T-helper 2 cell treated with Interferon-gamma antibody and Interleukin-4, amounts not matched to agents 100 ng/mL and 5 ng/mL, for 36 hours (primary cell): Measurements from ENCODE around the gene DUSP16. TPM values are rescaled to one million over a fixed set of nuclear protein-coding genes. Genes with fewer than 3 reads are reported as not detected.
"Not testable (repeated sequence)": the region's sequence is repeated elsewhere in the genome, so short reads cannot be mapped to it uniquely, and the experiment has no call there.

ENCODE experiments used
- intact Hi-C: fragments of 100-400 bp; cut with micrococcal nuclease; formaldehyde crosslinking; loops from one replicate; pipeline ENCODE4 v1.15.1; 2023
- total RNA-seq: library from RNA; stranded (reverse); gene quantifications from 2 replicates; pipeline ENCODE4 v1.2.3, GENCODE V29; 2022

Gene DUSP16
- total RNA-seq, 1 donor from 2014 or later = 37.3 TPM

- intact Hi-C loops = no loop called here
Observed at GRCh38 chr12:12583510-12584178, 21.0 kb upstream of the DUSP16 start.

DNA sequence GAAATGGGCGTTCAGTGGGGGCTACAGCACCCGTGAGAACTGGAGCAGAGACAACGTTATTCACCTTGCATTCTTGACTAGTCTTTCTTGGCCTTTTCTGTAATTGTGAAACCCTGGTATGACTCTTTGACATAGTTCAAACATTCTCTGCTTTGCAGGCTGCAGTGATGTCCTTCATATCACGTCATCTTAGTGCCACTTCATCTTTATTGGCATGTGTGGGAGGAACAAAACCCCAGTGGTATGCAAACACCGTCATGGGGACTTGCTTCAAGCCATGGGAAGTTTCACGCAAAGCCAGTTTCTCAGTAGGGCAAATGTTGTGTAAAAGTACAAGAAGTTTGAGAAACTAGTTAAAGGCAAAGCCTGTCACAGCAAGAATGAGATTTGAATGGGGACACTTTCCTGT, 20.2 kb upstream of the DUSP16 start:
- intact Hi-C loops = no loop called here

DNA sequence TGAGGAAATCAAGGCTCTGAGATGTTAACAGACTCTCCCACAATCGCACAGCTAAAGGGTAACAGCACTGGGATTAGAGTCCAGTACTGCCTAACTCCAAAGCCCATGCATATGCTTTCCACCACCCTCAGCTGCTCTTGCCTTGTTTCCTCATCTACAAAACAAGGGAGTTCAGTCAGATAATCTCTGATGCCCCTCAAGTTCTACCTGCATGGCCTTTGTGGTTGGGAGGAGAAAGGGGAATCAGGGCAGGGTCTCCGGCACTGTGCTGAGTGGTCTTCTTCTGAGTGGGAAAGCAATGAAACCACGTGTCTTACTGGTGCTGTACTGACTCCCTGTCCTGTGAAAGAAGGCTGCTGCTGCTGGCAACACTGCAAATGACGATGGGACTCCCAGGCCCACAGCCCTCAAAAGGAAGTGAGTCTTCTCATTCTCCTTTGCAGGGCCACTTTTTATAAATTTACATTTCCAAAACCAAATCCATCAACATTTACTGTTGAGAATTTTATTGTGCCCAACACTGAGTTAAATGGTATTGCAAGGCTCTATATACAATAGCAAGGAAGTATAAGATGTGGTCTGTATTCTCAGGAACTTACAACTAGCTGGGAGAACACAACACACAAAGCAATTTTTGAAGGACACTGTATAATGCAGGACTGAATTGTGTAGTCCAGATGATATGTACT, 19.7 kb upstream of the DUSP16 start:
- intact Hi-C loops = no loop called here

DNA sequence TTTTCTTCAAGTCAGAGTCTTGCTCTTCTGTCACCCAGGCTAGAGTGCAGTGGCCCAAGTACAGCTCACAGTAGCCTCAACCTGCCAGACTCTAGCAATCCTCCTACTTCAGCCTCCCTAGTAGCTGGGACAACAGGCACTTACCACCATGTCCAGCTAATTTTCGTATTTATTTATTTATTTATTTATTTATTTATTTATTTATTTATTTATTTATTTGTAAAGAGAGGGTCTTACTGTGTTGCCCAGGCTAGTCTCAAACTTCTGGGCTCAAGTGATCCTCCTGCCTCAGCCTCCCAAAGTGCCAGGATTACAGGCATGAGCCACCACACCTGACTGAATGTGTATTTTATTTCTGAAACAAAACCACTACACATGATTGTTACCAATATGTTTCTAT, 18.1 kb upstream of the DUSP16 start:
- intact Hi-C loops = not testable (repeated sequence)

DNA sequence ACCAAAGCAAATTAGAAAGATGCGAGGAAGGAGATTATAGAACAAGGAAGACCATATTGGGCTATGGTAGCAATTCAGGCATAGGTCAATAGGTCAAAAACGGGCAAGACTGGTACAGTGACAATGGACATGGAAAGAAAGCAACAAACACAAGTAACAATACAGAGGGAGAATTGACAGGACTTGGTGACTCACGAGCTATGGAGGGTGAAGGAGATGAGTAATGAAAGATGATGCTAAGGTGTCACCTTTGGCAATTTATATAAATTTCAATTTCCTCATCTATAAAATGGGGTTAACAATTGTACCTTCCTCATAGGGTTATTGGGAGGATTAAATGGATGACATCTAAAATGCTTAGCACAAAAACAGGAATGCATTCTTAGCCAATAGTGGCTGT, 15.1 kb upstream of the DUSP16 start:
- intact Hi-C loops = no loop called here

DNA sequence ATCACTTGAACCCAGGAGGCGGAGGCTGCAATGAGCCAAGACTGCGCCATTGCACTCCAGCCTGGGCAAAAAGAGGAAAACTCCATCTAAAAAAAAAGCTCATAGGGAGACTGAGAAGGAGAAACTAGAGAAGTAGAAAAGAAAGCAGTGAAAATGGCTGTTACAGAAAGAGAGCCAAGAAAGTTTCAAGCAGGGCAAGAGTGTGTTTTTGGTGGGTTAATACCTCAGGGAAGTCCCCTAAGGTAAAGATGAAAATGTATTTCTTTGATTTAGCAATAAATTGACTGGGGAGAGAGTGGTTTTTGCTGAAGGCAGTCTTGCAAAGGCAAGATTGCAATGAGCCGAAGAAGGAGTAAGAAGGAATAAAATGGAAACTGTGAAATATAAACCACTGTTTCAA, 10.0 kb upstream of the DUSP16 start:
- intact Hi-C loops = no loop called here

DNA sequence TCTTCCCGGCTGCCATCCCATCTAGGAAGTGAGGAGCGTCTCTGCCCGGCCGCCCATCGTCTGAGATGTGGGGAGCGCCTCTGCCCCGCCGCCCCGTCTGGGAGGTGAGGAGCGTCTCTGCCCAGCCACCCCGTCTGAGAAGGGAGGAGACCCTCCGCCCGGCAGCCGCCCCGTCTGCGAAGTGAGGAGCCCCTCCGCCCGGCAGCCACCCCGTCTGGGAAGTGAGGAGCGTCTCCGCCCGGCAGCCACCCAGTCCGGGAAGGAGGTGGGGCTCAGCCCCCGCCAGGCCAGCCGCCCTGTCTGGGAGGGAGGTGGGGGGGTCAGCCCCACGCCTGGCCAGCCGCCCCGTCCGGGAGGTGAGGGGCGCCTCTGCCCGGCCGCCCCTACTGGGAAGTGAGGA, 3.3 kb upstream of the DUSP16 start:
- intact Hi-C loops = not testable (repeated sequence)

- intact Hi-C loops = loop anchor here (1.0 kb wide), 1 partner anchor 189 kb away; no protein-coding TSS in a partner anchor
Observed at GRCh38 chr12:12564911-12565310, 2.2 kb upstream of the DUSP16 start.

DNA sequence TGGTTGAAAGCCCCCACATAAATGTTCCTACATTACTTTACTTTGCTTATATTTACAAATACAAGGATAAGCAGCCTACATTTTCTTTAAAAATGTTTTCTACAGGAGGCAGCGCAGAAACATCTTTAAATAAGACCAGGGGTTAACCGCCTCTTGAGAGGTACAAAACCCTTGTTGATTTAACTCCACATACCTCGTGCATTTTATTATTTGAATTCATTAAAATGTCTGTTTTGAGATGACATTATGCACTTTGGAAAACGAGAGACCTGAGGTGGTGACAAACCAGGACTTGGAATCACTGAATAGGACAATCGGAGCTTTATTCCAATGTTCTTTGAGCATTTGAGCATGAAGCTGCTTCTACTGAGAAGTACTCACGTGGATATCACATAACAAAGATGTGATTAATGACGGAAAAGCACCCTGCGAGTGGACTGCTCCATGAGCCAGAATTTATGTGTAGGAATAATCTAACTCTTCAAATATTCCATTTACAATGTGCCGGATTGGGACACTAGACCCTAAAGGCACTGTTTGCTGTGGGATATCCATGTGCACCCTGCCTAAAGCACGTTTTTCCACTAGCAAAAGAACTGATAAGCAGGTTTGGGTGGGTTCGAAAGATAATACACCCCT, 746 bp upstream of the DUSP16 start:
- intact Hi-C loops = loop anchor here (2.0 kb wide), 2 partner anchors 151 to 161 kb away; no protein-coding TSS in a partner anchor

- intact Hi-C loops = loop anchor here (1.0 to 2.0 kb wide), 6 partner anchors 49 to 163 kb away; partner anchors contain the start of gene CREBL2
Observed at GRCh38 chr12:12562016-12562483, 613 bp downstream of the DUSP16 start.

DNA sequence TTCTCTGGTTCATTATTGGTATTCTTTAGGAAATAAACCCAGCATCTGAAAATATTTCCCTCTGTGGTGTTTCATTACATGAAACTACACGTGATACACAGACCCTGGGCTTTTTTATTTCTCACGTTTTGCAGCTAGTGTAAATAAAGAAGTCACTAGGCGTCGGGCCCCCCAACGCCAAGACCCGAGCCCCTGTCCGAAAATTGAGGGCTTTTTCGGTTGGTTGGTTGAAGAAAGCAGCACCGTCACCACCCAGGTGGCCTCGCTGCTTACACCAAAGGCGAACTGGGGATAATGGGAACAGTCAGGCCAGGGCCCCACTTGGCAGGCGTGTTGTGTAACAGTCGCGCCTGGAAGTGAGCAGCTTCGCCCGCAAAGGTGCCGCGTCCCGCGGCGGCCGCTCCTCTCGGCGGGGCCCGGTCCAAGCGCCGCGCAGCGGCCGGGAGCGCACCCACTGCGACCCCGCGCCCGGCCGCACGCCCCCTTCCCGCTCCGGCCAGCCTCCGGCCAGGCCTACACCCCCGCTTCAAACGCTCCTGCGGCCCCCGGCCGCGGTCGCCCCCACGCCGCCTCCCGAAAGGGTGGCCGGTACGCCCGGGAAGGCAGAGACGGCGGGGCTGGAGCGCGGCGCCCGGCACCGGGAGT, 1.2 kb downstream of the DUSP16 start:
- intact Hi-C loops = loop anchor here (1.0 to 2.0 kb wide), 8 partner anchors 50 to 204 kb away; partner anchors contain the start of genes BORCS5 and CREBL2

- intact Hi-C loops = loop anchor here (1.0 to 2.0 kb wide), 2 partner anchors 86 to 203 kb away; partner anchors contain the start of gene BORCS5
Observed at GRCh38 chr12:12560587-12561370, 1.9 kb downstream of the DUSP16 start.

DNA sequence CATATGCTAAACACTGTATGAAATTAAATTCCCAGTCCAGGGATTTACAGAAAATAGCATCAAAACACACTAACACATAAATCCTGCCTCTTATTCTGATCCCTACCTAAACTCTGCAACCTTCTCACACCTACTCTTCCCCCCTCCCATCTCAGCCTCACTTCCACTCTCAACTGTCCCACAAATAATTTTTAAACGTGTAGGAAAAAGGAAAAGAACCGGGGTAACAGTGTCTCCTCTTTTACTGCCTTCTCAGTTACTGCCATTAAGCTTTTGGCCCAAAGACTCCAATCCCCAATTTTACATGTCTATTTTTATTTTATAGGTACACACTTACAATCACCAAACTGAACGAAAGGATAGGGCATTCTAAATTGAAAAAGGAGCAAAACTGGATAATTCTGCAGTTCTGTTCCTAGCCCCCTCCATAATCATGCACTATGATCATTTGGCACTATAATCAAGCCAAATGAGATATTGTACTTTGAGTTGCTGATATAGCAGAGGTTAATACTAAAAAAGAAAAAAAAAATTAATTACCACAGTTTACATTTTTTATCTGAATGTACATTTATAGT, 2.9 kb downstream of the DUSP16 start:
- intact Hi-C loops = loop anchor here (2.0 kb wide), 1 partner anchor 85 kb away; no protein-coding TSS in a partner anchor

GRCh38 chr12:12558291-12558690, 4.4 kb downstream of the DUSP16 start:
- intact Hi-C loops = no loop called here

DNA sequence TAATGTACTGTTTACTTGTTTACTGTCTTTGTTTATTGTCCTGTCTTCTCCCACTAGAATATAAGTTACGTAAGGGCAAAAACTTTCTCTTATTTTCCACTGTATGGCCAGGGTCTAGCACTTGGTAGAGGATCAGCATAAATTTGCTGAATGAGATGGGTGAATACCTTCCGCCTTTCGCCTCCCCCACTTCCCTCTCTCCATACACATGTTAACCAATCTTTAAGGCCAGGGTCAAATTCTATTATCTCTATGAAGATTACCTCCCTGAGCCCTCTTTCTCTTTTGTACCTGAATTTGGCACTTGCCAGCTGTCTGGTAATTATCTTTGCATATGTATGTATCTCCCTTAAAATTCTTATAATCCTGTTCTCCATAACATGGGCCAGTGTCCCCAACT, 4.9 kb downstream of the DUSP16 start:
- intact Hi-C loops = no loop called here

DNA sequence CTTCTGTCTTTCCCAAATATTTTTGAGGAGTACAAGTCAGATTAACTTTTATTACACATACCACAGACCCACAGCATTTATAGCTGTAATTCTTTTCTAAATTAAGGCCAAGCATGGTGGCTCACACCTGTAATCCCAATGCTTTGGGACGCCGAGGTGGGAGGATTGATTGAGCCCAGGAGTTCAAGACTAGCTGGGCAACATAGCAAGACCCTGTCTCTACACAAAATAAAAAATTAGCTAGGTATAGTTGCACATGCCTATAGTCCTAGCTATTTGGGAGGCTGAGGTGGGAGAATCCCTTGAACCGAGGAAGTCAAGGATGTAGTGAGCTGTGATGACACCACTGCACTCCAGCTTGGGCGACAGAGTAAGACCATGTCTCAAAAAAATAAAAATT, 7.0 kb downstream of the DUSP16 start:
- intact Hi-C loops = no loop called here

DNA sequence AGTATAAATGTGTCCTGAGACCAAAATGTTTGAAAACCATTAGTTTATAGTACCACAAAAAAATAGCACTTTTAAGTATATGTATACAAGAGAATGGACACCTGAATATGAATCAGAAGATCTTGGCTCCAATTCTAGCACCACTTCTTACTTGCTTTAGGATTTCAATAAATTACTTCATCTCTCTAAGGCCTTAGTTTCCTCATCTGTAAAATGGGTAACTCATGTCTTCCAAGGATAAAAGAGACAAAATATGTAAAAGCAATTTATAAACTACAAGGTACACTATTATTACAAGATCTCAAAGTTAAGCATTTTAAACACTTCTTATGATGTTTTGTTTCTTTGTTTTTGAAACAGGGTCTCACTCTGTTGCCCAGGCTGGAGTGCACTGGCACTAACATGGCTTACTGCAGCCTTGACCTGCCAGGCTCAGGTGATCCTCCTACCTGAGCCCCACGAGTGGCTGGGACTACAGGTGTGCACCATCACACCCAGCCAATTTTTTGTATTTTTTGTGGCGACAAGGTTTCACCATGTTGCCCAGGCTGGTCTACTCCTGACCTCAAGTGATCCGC, 9.4 kb downstream of the DUSP16 start:
- intact Hi-C loops = no loop called here

GRCh38 chr12:12551115-12551514, 11.5 kb downstream of the DUSP16 start:
- intact Hi-C loops = no loop called here

GRCh38 chr12:12550277-12550676, 12.4 kb downstream of the DUSP16 start:
- intact Hi-C loops = no loop called here

GRCh38 chr12:12549426-12549825, 13.2 kb downstream of the DUSP16 start:
- intact Hi-C loops = no loop called here
